HepG2 (cell line): ENCODE measurements around the gene SLC25A19. TPM values are rescaled to one million over a fixed set of nuclear protein-coding genes. Genes with fewer than 3 reads are reported as not detected.

Experiments used
- ERF ChIP-seq: IDR thresholded peaks from 2 replicates; pipeline ENCODE4 v1.6.1; 2018; ENCODE audit warnings: missing biosample characterization, missing genetic modification reagents
- FUBP1 ChIP-seq: sonication (generic); formaldehyde crosslinking; IDR thresholded peaks from 2 replicates; pipeline ENCODE4 v1.5.1; 2020; ENCODE audit warnings: missing genetic modification reagents, mild to moderate bottlenecking, borderline replicate concordance
- GATA4 ChIP-seq: sonication (generic); IDR thresholded peaks from 2 replicates; pipeline ENCODE4 v1.6.1; 2016; ENCODE audit warnings: antibody characterized with exemption, low read depth, borderline replicate concordance
- GFI1 ChIP-seq: sonication (generic); formaldehyde crosslinking; IDR thresholded peaks from 2 replicates; pipeline ENCODE4 v1.5.0; 2020; ENCODE audit warnings: missing genetic modification reagents, mild to moderate bottlenecking, borderline replicate concordance
- HDAC2 ChIP-seq: sonication (generic); formaldehyde crosslinking; IDR thresholded peaks from 2 replicates; pipeline ENCODE4 v1.4.0; 2020; ENCODE audit warnings: missing genetic modification reagents
- MED1 ChIP-seq: sonication (generic); formaldehyde crosslinking; IDR thresholded peaks from 2 replicates; pipeline ENCODE4 v1.4.0; 2020; ENCODE audit warnings: missing genetic modification reagents
- ONECUT2 ChIP-seq: sonication (generic); formaldehyde crosslinking; IDR thresholded peaks from 2 replicates; pipeline ENCODE4 v1.4.0; 2020; ENCODE audit warnings: missing genetic modification reagents
- POGK ChIP-seq: sonication (generic); formaldehyde crosslinking; conservative IDR thresholded peaks from 2 replicates; pipeline ENCODE4 v1.8.0; 2022; ENCODE audit warnings: mild to moderate bottlenecking, moderate library complexity, missing genetic modification reagents
- POLR2AphosphoS5 ChIP-seq: IDR thresholded peaks from 2 replicates; pipeline ENCODE4 v1.6.1; 2012; ENCODE audit warnings: low read depth, low read length
- RNF2 ChIP-seq: fragments of 450-650 bp; conservative IDR thresholded peaks from 2 replicates; pipeline ENCODE4 v1.6.1; 2016; ENCODE audit warnings: low read depth
- RNF219 ChIP-seq: sonication (generic); formaldehyde crosslinking; IDR thresholded peaks from 2 replicates; pipeline ENCODE4 v1.5.0; 2020; ENCODE audit warnings: mild to moderate bottlenecking, missing genetic modification reagents
- SALL2 ChIP-seq: sonication (generic); formaldehyde crosslinking; IDR thresholded peaks from 2 replicates; pipeline ENCODE4 v1.8.1; 2023; ENCODE audit warnings: mild to moderate bottlenecking, missing genetic modification reagents, inconsistent platforms
- SATB2 ChIP-seq: sonication (generic); formaldehyde crosslinking; IDR thresholded peaks from 2 replicates; pipeline ENCODE4 v1.5.0; 2020; ENCODE audit warnings: missing genetic modification reagents
- THAP9 ChIP-seq: sonication (generic); formaldehyde crosslinking; IDR thresholded peaks from 2 replicates; pipeline ENCODE4; 2020; ENCODE audit warnings: missing genetic modification reagents, mild to moderate bottlenecking, borderline replicate concordance
- ZNF282 ChIP-seq: fragments of 450-650 bp; IDR thresholded peaks from 2 replicates; pipeline ENCODE4 v1.6.1; 2018; ENCODE audit not compliant: partially characterized antibody
- ZNF317 ChIP-seq: sonication (generic); formaldehyde crosslinking; IDR thresholded peaks from 2 replicates; pipeline ENCODE4 v1.5.0; 2020; ENCODE audit warnings: mild to moderate bottlenecking, missing genetic modification reagents
- ZNF34 ChIP-seq: sonication (generic); formaldehyde crosslinking; IDR thresholded peaks from 2 replicates; pipeline ENCODE4 v1.4.0; 2020; ENCODE audit warnings: mild to moderate bottlenecking, missing genetic modification reagents, borderline replicate concordance
- ZNF772 ChIP-seq: sonication (generic); formaldehyde crosslinking; IDR thresholded peaks from 2 replicates; pipeline ENCODE4 v1.5.0; 2020; ENCODE audit warnings: mild to moderate bottlenecking, missing genetic modification reagents
- polyA plus RNA-seq, 8 experiments: library from polyadenylated mRNA; depleted of rRNA in 3 of 8; stranded (reverse) in 7 of 8; unstranded in 1 of 8; fragments of >200 nt; fragmentation: Illumina TruSeq in 4 of 8; extraction: Trizol in 4 of 8; gene quantifications; 2 replicates each; pipeline versions ENCODE4 v1.2.1 to v1.2.3, GENCODE V29; 2011 to 2016; ENCODE audit warnings: low read depth in 4 of 8, missing spikeins in 1 of 8, mixed read lengths in 1 of 8; ENCODE audit not compliant: insufficient read depth in 1 of 8
- total RNA-seq, 5 experiments: library from RNA; depleted of rRNA; stranded (reverse); fragments of >200 nt; fragmentation: Illumina TruSeq; extraction: Trizol; gene quantifications; 2 replicates each; pipeline ENCODE4 v1.2.3, GENCODE V29; 2016; ENCODE audit warnings: low read depth in 1 of 5
- TF ChIP-seq, protein P1 (sequence below): IDR thresholded peaks from 2 replicates; pipeline ENCODE4 v1.6.1; 2016; ENCODE audit warnings: mild to moderate bottlenecking

Gene SLC25A19
- total and polyA plus RNA-seq, 2 of the 13 experiments (the other 11 are each of a cell fraction or from before 2014, with no cell fraction given) = 24.4 to 41.4 TPM

DNA sequence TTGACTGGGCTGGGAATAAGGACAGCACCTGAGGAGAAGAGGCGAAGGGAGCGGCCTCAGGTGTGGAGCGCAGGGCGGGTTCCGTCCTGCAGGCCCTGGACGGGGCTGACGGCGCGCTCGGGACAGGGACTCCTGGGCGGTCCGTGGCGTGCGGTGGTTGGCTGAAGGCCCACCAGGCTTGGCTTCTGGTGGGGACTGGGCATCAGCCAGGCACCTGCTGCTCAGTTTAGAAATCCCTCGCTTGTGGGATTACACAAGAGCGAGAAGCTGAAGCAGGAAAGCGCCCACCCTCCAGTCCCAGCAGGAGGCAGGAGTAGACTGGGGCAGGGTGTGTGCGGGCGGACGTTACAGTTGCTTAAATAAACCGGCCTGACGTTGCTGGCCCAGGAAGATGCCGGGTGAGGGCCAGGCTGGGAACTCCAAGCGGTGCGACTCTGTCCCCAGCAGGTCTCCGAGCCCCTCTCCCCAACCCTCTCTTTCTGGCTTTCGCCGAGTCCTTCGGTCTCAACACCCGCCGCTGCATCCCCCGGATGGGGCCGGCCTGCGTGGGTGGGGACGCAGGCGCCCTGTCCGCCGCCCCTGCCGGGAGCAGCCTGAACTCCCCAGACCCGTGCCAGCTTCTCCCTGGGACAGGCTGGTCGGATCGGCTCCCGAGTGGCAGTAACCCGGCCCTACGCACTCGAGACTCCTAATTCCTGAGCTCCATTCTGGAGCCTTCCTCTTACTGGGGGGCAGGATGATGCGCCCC is 18.8 kb downstream of the SLC25A19 start (continued):
- no peak for TF ChIP-seq POLR2AphosphoS5
- no peak; the same call in 1 of the 2 replicates for TF ChIP-seq GATA4
- no peak for TF ChIP-seq ONECUT2 (CRISPR knock-in tag)
- no peak for TF ChIP-seq ZNF282
- peak; percentile 59; the same call in 1 of the 2 replicates for TF ChIP-seq ZNF34 (CRISPR knock-in tag)
- no peak for TF ChIP-seq RNF219 (CRISPR knock-in tag)
- peak; percentile 71; the same call in 1 of the 2 replicates for TF ChIP-seq ERF
- no peak for TF ChIP-seq SATB2 (CRISPR knock-in tag)
- TF ChIP-seq RNF2 = no peak
- TF ChIP-seq ZNF772 (CRISPR knock-in tag) = peak; percentile 82
- peak; percentile 58; the same call in 1 of the 2 replicates for TF ChIP-seq ZNF317 (CRISPR knock-in tag)
- TF ChIP-seq HDAC2 (CRISPR knock-in tag) = peak; percentile 72
- TF ChIP-seq POGK (CRISPR knock-in tag) = peak; percentile 87
- TF ChIP-seq THAP9 (CRISPR knock-in tag) = peak; percentile 72; the same call in 1 of the 2 replicates
- TF ChIP-seq, protein P1, sequence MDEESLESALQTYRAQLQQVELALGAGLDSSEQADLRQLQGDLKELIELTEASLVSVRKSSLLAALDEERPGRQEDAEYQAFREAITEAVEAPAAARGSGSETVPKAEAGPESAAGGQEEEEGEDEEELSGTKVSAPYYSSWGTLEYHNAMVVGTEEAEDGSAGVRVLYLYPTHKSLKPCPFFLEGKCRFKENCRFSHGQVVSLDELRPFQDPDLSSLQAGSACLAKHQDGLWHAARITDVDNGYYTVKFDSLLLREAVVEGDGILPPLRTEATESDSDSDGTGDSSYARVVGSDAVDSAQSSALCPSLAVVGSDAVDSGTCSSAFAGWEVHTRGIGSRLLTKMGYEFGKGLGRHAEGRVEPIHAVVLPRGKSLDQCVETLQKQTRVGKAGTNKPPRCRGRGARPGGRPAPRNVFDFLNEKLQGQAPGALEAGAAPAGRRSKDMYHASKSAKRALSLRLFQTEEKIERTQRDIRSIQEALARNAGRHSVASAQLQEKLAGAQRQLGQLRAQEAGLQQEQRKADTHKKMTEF (CRISPR knock-in tag) = peak; percentile 92; the same call in 1 of the 2 replicates
- no peak; the same call in 1 of the 2 replicates for TF ChIP-seq MED1 (CRISPR knock-in tag)
- peak; percentile 50; the same call in 1 of the 2 replicates for TF ChIP-seq GFI1 (CRISPR knock-in tag)
- TF ChIP-seq SALL2 = no peak
- no peak for TF ChIP-seq FUBP1 (CRISPR knock-in tag)
